ENCODE data around the gene NEUROG2. TPM values are rescaled to one million over a fixed set of nuclear protein-coding genes. Genes with fewer than 3 reads are reported as not detected.

The NEUROG2 gene
- total RNA-seq, 1 donor from 2014 or later: not detected

DNA sequence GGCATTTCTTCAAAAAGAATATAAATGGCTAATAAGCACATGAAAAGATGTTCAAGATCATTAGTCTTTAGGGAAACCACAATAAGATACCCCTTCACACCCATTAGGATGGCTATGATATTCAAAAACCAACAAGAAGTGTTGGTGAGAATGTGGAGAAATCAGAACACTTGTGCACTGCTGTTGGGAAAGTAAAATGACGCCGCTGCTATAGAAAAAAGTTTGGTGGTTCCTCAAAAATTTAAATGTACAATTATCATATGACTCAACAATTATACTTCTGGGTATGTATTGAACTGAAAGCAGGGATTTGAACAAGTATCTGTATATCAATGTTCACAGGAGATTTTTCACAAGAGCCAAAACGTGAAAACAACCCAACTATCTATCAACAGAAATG, 29.4 kb upstream of the NEUROG2 start:
- no peak for DNase-seq
- intact Hi-C loops (cut with micrococcal nuclease): no loop called here
- Histone ChIP-seq H3K9me3 (replicated peaks) (no peaks in the 10 kb centered on the region), H3K4me1 (no peaks in the 10 kb centered on the region), H3K36me3 (no peaks in the 10 kb centered on the region), H3K27ac (replicated peaks) (no peak overlapping the region), H3K27me3 (ENCODE audit: low read depth) (no peaks in the 10 kb centered on the region), H3K4me3 (no peak overlapping the region)
- TF ChIP-seq, protein P1, sequence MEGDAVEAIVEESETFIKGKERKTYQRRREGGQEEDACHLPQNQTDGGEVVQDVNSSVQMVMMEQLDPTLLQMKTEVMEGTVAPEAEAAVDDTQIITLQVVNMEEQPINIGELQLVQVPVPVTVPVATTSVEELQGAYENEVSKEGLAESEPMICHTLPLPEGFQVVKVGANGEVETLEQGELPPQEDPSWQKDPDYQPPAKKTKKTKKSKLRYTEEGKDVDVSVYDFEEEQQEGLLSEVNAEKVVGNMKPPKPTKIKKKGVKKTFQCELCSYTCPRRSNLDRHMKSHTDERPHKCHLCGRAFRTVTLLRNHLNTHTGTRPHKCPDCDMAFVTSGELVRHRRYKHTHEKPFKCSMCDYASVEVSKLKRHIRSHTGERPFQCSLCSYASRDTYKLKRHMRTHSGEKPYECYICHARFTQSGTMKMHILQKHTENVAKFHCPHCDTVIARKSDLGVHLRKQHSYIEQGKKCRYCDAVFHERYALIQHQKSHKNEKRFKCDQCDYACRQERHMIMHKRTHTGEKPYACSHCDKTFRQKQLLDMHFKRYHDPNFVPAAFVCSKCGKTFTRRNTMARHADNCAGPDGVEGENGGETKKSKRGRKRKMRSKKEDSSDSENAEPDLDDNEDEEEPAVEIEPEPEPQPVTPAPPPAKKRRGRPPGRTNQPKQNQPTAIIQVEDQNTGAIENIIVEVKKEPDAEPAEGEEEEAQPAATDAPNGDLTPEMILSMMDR (IDR thresholded peaks at IDR 0.05; ENCODE audit: borderline replicate concordance): no peak

DNA sequence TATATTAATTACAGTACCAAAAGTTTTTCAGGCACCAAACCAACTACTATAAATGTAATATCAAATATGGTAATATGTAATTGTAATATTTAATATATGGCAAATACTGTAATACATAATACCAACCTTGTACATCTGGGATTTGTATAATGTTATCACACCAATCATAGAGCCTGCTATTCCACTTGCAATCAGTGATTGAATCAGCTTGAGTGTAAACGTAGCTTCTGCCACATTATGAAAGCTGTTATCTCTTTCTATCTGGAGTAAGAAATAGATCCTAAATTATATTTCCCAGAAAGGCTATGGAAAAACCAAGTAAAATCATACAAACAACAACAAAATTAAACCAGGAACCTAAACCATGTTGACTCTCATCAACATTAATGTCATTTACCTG, 24.7 kb upstream of the NEUROG2 start:
- no peaks in the 10 kb centered on the region for H3K27me3 ChIP-seq (ENCODE audit: low read depth)

DNA sequence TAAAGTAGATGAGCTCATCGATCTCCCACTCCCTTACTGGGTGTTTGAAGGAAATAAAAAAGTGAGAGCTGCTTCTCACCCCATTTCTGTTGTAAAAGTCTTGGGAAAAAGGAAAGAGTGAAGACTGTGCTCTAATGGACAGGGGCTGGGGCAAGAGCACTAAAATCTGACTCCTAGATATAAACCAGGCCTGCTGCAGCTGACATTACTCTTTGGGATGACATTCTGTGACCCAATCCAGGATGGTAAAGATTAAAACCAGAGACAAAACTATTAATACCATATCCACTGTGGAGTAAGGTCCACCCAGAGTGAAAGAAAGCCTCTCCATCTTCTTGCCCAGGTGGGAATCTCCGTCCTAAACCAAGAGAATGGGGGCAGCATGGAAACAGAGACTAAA, 20.1 kb upstream of the NEUROG2 start:
- intact Hi-C loops (cut with micrococcal nuclease): no loop called here
- DNase-seq: no peak
- peaks cover 25% of the 10 kb centered on the region for H3K27me3 ChIP-seq (ENCODE audit: low read depth)

More for the DNA sequence above, 24.7 kb upstream of the NEUROG2 start:
- H3K4me1 ChIP-seq: no peaks in the 10 kb centered on the region
- H3K9me3 ChIP-seq (replicated peaks): no peaks in the 10 kb centered on the region
- no peaks in the 10 kb centered on the region for H3K36me3 ChIP-seq
- intact Hi-C loops (cut with micrococcal nuclease): no loop called here
- H3K27ac ChIP-seq (replicated peaks): no peak overlapping the region
- DNase-seq: no peak
- TF ChIP-seq, protein P1 (IDR thresholded peaks at IDR 0.05; ENCODE audit: borderline replicate concordance): no peak
- H3K4me3 ChIP-seq: no peak overlapping the region

DNA sequence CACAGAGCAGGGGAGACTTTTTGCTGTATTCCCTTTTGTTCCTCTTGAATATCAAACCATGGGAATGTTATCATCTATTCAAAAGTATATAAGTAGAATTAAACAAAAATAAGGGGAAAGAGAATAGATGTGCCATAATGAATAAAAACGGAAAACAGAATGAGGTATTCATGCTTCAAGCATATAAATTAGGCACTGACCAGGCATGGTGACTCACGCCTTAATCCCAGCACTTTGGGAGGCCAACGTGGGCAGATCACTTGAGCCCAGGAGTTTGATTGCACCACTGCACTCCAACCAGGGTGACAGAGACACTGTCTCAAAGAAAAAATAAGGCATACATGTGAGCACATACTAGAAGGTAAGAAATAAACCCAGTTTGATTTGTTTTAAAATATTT, 16.3 kb upstream of the NEUROG2 start:
- Histone ChIP-seq H3K4me3 (no peak overlapping the region), H3K9me3 (replicated peaks) (no peaks in the 10 kb centered on the region), H3K27ac (replicated peaks) (no peak overlapping the region), H3K36me3 (no peaks in the 10 kb centered on the region), H3K27me3 (ENCODE audit: low read depth) (peaks cover 46% of the 10 kb centered on the region), H3K4me1 (no peaks in the 10 kb centered on the region)
- TF ChIP-seq, protein P1 (IDR thresholded peaks at IDR 0.05; ENCODE audit: borderline replicate concordance): no peak
- DNase-seq: no peak
- intact Hi-C loops (cut with micrococcal nuclease): no loop called here

More for the DNA sequence above, 20.1 kb upstream of the NEUROG2 start:
- H3K9me3 ChIP-seq (replicated peaks): no peaks in the 10 kb centered on the region
- H3K27ac ChIP-seq (replicated peaks): no peak overlapping the region
- TF ChIP-seq, protein P1 (IDR thresholded peaks at IDR 0.05; ENCODE audit: borderline replicate concordance): no peak
- no peaks in the 10 kb centered on the region for H3K4me1 ChIP-seq
- no peak overlapping the region for H3K4me3 ChIP-seq
- no peaks in the 10 kb centered on the region for H3K36me3 ChIP-seq

DNA sequence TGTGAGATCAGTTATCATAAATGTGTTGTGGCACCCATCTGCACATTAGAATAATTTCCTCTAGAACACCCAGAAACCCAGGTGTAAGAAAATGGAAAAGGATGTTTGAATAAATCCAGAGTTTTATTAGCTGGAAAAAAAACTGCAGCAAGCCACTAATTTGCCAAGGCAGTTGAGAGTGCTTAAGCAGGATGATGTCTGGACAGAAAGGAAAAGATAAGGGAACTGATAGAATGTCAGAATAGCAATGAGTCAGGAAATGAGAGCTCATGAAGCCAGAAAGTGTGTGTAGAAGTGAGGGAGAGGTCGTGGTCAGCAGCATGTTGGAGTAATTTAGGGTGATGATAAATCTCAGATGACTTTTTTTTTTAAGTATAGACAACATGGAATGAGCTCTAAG, 15.2 kb upstream of the NEUROG2 start:
- Histone ChIP-seq H3K36me3 (no peaks in the 10 kb centered on the region), H3K27ac (replicated peaks) (no peak overlapping the region), H3K4me1 (no peaks in the 10 kb centered on the region), H3K9me3 (replicated peaks) (no peaks in the 10 kb centered on the region), H3K27me3 (ENCODE audit: low read depth) (peaks cover 57% of the 10 kb centered on the region), H3K4me3 (no peak overlapping the region)
- no peak for DNase-seq
- intact Hi-C loops (cut with micrococcal nuclease): no loop called here
- TF ChIP-seq, protein P1 (IDR thresholded peaks at IDR 0.05; ENCODE audit: borderline replicate concordance): no peak

DNA sequence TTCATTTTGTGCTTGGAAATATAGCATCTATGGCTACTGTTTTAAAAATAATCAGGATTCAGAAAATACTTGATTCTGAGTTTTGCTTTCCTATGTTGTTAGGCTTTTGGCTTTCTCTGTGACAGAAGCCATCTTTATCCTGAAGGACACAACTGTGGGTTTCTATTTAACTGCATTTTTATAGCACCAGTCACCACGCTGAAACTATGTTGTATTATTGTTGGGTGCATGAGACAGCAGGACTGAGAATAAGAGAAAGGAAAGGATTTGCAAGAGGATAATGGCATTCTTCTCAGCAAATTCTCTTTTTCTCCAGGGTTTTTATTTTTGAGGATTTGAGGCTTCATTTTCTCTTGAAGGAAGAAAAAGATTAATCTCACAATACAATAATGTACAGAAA, 10.1 kb upstream of the NEUROG2 start:
- no peak for DNase-seq
- Histone ChIP-seq H3K27ac (replicated peaks) (no peak overlapping the region), H3K27me3 (ENCODE audit: low read depth) (peaks cover 83% of the 10 kb centered on the region), H3K4me1 (peaks cover 22% of the 10 kb centered on the region), H3K36me3 (no peaks in the 10 kb centered on the region), H3K9me3 (replicated peaks) (no peaks in the 10 kb centered on the region), H3K4me3 (no peak overlapping the region)
- intact Hi-C loops (cut with micrococcal nuclease): no loop called here
- TF ChIP-seq, protein P1 (IDR thresholded peaks at IDR 0.05; ENCODE audit: borderline replicate concordance): no peak

All from left ventricle myocardium inferior (tissue), 1 donor.